Measurements from ENCODE around the gene ADCY1. TPM values are rescaled to one million over a fixed set of nuclear protein-coding genes. Genes with fewer than 3 reads are reported as not detected.

ADCY1 gene
- total RNA-seq, 1 donor from 2014 or later, result 13.6 TPM

DNA sequence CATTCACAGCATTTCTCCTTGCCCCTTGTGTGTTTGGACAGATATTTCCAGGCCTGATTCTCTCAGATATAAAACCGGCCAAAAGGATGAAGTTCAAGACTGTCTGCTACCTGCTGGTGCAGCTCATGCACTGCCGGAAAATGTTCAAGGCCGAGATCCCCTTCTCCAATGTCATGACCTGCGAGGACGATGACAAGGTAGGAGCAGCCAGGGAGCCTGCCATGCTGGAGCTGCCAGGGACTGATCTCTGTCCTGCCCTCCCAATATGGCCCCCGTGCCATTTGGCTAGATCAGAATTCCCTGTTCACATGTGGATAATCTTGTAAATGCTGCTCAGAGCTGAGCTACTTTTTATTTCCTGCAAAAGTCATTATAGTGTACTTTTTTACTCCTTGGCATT lies 87.8 kb downstream of the ADCY1 start:
- Mint-ChIP-seq H3K27me3 (no peaks in the 10 kb centered on the region), H3K9me3 (ENCODE audit: low read depth) (no peaks in the 10 kb centered on the region), H3K36me3 (ENCODE audit: insufficient read depth) (no peaks in the 10 kb centered on the region), H3K4me1 (ENCODE audit: low read depth) (no peaks in the 10 kb centered on the region), H3K4me3 (ENCODE audit: low read depth) (no peak overlapping the region), H3K27ac (no peak overlapping the region)
- no peak for DNase-seq (ENCODE audit: low spot score, unreplicated experiment)
- TF ChIP-seq, protein P1, sequence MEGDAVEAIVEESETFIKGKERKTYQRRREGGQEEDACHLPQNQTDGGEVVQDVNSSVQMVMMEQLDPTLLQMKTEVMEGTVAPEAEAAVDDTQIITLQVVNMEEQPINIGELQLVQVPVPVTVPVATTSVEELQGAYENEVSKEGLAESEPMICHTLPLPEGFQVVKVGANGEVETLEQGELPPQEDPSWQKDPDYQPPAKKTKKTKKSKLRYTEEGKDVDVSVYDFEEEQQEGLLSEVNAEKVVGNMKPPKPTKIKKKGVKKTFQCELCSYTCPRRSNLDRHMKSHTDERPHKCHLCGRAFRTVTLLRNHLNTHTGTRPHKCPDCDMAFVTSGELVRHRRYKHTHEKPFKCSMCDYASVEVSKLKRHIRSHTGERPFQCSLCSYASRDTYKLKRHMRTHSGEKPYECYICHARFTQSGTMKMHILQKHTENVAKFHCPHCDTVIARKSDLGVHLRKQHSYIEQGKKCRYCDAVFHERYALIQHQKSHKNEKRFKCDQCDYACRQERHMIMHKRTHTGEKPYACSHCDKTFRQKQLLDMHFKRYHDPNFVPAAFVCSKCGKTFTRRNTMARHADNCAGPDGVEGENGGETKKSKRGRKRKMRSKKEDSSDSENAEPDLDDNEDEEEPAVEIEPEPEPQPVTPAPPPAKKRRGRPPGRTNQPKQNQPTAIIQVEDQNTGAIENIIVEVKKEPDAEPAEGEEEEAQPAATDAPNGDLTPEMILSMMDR (IDR thresholded peaks at IDR 0.05; ENCODE audit: unreplicated experiment), result no peak

DNA sequence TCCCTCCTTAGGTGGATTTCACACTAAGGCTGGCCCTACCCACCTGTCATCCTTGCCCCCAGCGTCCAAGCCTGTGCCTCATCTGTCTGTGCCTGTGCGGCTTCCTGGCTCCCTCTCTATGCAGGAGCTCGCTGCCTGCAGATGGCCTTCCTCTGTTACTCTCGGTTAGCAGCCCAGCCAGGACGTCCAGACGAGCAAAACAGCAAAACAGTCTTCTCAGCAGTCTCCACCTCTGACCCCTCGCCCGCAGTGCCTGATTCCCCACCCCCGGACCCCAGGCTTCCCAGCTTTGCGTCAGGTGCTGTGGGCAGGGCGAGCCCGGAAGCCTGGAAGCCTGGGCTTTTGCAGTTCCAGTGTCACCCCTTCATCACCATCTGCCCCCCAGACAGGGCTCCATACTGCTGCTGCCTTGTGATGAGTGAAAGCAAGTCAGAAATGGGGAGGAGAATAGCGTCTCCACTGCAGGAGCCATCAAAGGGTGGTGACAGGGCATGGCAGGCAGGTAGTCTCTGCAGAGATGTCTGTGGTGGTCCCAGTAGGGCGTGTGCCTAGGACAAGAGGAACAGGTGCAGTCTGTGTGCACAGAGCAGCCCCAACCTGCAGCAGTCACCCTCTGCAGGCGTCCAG lies 88.5 kb downstream of the ADCY1 start:
- Mint-ChIP-seq H3K27ac (no peak overlapping the region), H3K4me3 (ENCODE audit: low read depth) (no peak overlapping the region), H3K9me3 (ENCODE audit: low read depth) (no peaks in the 10 kb centered on the region), H3K36me3 (ENCODE audit: insufficient read depth) (no peaks in the 10 kb centered on the region), H3K27me3 (no peaks in the 10 kb centered on the region), H3K4me1 (ENCODE audit: low read depth) (no peaks in the 10 kb centered on the region)
- TF ChIP-seq, protein P1 (IDR thresholded peaks at IDR 0.05; ENCODE audit: unreplicated experiment), result no peak
- DNase-seq (ENCODE audit: low spot score, unreplicated experiment), result no peak

DNA sequence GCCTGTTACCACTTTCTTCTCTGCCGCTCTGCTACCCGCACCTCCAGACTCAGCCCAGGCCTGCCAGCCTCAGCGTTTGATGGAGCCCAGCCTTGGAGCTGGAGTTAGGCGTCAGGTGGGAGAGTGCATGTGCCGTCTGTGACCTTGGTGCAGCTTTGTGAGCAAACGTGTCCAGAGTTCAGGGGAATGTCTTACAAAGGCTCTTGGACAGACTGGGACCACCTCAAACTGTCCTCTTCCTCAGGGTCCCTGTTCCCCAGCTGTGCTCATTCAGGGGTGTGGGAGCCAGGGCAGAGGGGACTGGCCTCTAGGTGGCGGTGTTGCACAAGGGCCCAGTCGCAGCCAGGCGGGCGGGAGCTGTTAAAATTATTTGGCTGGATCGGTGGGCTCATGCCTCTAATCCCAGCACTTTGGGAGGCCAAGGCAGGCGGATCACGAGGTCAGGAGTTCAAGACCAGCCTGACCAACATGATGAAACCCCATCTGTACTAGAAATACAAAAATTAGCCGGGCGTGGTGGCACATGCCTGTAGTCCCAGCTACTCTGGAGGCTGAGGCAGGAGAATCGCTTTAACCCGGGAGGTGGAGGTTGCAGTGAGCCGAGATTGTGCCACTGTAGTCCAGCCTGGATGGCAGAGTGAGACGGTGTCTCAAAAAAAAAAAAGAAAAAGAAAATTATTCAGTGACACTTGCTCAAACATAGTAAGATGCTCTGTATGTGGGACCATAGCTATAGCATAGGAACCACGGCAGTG lies 89.2 kb downstream of the ADCY1 start:
- Mint-ChIP-seq H3K36me3 (ENCODE audit: insufficient read depth) (no peaks in the 10 kb centered on the region), H3K27ac (no peak overlapping the region), H3K9me3 (ENCODE audit: low read depth) (no peaks in the 10 kb centered on the region), H3K27me3 (no peaks in the 10 kb centered on the region), H3K4me1 (ENCODE audit: low read depth) (no peaks in the 10 kb centered on the region), H3K4me3 (ENCODE audit: low read depth) (no peak overlapping the region)
- no peak for DNase-seq (ENCODE audit: low spot score, unreplicated experiment)
- TF ChIP-seq, protein P1 (IDR thresholded peaks at IDR 0.05; ENCODE audit: unreplicated experiment), result peak; percentile 60

DNA sequence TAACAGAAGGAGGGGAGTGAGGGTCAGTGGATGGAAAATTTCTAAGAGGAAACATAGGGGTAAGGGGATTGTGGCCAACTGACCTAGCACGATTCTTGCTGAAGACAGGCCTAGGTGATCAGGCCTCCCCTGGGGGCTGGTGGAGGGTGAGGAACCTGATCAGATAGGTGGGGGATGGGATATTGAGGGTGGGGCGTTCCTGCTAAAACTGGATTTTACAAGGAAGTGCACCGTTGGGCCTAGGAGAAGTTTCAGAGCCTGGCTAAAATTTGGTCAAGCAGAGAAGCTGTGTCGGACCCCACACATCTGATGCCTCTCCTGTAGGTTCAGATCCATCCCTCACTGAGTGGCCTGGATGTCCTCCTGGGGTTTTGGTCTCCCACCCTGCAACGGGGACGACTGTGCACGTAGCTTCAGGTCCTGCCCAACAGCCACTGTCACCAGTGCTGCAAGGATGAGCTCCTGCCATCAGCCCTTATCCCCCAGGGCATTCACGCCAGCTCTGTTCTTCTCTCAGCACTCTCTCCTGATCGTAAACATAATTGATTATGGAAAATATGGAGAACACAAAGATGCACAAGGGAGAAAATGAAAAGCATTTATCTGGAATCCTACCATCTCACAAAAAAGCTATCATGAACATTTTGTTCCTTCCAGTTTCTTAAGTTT lies 89.9 kb downstream of the ADCY1 start:
- Mint-ChIP-seq H3K9me3 (ENCODE audit: low read depth) (no peaks in the 10 kb centered on the region), H3K36me3 (ENCODE audit: insufficient read depth) (no peaks in the 10 kb centered on the region), H3K27me3 (no peaks in the 10 kb centered on the region), H3K4me1 (ENCODE audit: low read depth) (no peaks in the 10 kb centered on the region), H3K27ac (no peak overlapping the region), H3K4me3 (ENCODE audit: low read depth) (no peak overlapping the region)
- no peak for DNase-seq (ENCODE audit: low spot score, unreplicated experiment)
- TF ChIP-seq, protein P1 (IDR thresholded peaks at IDR 0.05; ENCODE audit: unreplicated experiment), result no peak

DNA sequence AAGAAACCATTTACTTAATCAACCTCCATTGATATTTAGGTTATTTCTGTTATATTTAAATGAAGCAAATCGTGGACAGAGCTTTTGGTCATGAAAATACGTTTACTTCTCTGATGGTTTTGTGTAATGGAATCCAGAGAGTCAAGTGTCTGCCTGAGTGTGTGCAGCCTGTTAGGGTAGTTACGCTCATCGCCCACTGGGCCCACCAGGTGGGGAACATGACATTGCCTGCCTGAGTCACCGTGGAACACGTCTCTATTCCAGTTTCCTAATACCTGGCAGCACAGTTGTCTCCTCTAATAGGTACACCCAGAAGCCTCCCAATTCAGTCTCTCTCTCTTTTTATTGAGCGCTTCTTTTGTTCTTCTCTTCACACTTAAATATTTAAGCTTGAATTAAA lies 91.0 kb downstream of the ADCY1 start:
- no peak overlapping the region for H3K4me3 Mint-ChIP-seq (ENCODE audit: low read depth)
- no peaks in the 10 kb centered on the region for H3K9me3 Mint-ChIP-seq (ENCODE audit: low read depth)
- no peak for DNase-seq (ENCODE audit: low spot score, unreplicated experiment)
- H3K27me3 Mint-ChIP-seq, result no peaks in the 10 kb centered on the region
- H3K27ac Mint-ChIP-seq, result no peak overlapping the region
- H3K36me3 Mint-ChIP-seq (ENCODE audit: insufficient read depth), result no peaks in the 10 kb centered on the region
- TF ChIP-seq, protein P1 (IDR thresholded peaks at IDR 0.05; ENCODE audit: unreplicated experiment), result no peak
- H3K4me1 Mint-ChIP-seq (ENCODE audit: low read depth), result no peaks in the 10 kb centered on the region

All from progenitor cell of endocrine pancreas (in vitro differentiated cells).